Activated CD4-positive, alpha-beta memory T cell treated with anti-CD3 and anti-CD28 coated beads for 36 hours (primary cell): ENCODE data around the gene CHTOP. TPM values are rescaled to one million over a fixed set of nuclear protein-coding genes. Genes with fewer than 3 reads are reported as not detected.

Experiments used
- CTCF ChIA-PET: fragments of 350-600 bp; sonication (Branson Sonifier 250); formaldehyde crosslinking; loops from one replicate; lab custom pipeline; 2021; ENCODE audit warnings: antibody characterized with exemption, inconsistent platforms; lab: Charles Lee
- POLR2A ChIA-PET: fragments of 350-600 bp; sonication (Branson Sonifier 250); formaldehyde crosslinking; loops from one replicate; lab custom pipeline; 2021; ENCODE audit warnings: antibody characterized with exemption; lab: Charles Lee
- DNase-seq: peaks from one replicate; pipeline ENCODE4 v3.0.0-alpha.2; 2020
- H3K27ac Mint-ChIP-seq: one replicate; pipeline ENCODE4 v1.8.0; 2021; ENCODE audit warnings: mixed read lengths
- H3K27me3 Mint-ChIP-seq: one replicate; pipeline ENCODE4 v1.8.0; 2021; ENCODE audit warnings: mixed read lengths
- H3K36me3 Mint-ChIP-seq: one replicate; pipeline ENCODE4 v1.8.0; 2021; ENCODE audit warnings: mixed read lengths
- H3K4me1 Mint-ChIP-seq: one replicate; pipeline ENCODE4 v1.8.0; 2021; ENCODE audit warnings: low read depth, mixed read lengths
- H3K4me3 Mint-ChIP-seq: one replicate; pipeline ENCODE4 v1.8.0; 2021; ENCODE audit warnings: mild to moderate bottlenecking, mixed read lengths
- H3K9me3 Mint-ChIP-seq: one replicate; pipeline ENCODE4 v1.8.0; 2021; ENCODE audit warnings: mixed read lengths
- intact Hi-C: fragments of 100-400 bp; cut with micrococcal nuclease; formaldehyde crosslinking; loops from one replicate; pipeline ENCODE4 v1.15.1; 2023
- total RNA-seq, 2 experiments: library from RNA; stranded (reverse); gene quantifications; one replicate each; pipeline ENCODE4 v1.2.3, GENCODE V29; 2021

CHTOP gene
- total RNA-seq, 2 experiments from 2014 or later, result 92.5 to 94.7 TPM

DNA sequence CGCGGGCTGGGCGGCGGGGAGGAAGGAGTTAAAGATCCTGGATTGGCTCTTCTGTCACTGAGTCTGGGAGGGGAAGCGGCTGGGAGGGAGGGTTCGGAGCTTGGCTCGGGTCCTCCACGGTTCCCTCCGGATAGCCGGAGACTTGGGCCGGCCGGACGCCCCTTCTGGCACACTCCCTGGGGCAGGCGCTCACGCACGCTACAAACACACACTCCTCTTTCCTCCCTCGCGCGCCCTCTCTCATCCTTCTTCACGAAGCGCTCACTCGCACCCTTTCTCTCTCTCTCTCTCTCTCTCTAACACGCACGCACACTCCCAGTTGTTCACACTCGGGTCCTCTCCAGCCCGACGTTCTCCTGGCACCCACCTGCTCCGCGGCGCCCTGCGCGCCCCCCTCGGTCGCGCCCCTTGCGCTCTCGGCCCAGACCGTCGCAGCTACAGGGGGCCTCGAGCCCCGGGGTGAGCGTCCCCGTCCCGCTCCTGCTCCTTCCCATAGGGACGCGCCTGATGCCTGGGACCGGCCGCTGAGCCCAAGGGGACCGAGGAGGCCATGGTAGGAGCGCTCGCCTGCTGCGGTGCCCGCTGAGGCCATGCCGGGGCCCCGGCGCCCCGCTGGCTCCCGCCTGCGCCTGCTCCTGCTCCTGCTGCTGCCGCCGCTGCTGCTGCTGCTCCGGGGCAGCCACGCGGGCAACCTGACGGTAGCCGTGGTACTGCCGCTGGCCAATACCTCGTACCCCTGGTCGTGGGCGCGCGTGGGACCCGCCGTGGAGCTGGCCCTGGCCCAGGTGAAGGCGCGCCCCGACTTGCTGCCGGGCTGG, 44.9 kb downstream of the CHTOP start, which contains the start of gene NPR1:
TSS of gene NPR1 (plus strand) at position 170 of the 818 bp plus-strand sequence. CDS start at position 591, 421 bp downstream.
- no peaks in the 10 kb centered on the region for H3K36me3 Mint-ChIP-seq
- POLR2A ChIA-PET, result interaction anchor here (0.7 kb wide), 1 partner anchor 307 kb away, joined by 3 read pairs; no protein-coding TSS in a partner anchor
- no peak within 1 kb of the TSS for H3K27ac Mint-ChIP-seq

DNA sequence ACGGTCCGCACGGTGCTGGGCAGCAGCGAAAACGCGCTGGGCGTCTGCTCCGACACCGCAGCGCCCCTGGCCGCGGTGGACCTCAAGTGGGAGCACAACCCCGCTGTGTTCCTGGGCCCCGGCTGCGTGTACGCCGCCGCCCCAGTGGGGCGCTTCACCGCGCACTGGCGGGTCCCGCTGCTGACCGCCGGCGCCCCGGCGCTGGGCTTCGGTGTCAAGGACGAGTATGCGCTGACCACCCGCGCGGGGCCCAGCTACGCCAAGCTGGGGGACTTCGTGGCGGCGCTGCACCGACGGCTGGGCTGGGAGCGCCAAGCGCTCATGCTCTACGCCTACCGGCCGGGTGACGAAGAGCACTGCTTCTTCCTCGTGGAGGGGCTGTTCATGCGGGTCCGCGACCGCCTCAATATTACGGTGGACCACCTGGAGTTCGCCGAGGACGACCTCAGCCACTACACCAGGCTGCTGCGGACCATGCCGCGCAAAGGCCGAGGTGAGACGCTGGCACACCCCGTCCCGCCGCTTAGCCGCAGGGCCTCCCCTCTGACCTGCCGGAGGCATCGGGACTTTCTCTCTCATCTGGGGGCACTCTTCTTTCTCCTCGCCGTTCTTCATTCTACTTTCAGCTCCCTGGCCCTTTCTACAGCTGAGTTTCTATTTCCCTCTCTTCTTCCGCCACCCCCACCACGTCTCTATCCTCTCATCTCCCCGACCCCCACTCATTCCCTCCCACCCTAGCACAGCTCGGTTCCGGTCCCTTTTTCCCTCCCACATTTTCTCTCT, 45.7 kb downstream of the CHTOP start:
- H3K36me3 Mint-ChIP-seq, result no peaks in the 10 kb centered on the region
- H3K27ac Mint-ChIP-seq, result no peak overlapping the region
- H3K9me3 Mint-ChIP-seq, result no peaks in the 10 kb centered on the region
- ChIA-PET CTCF (interaction anchor here (0.6 to 1.3 kb wide), 6 partner anchors 27 to 242 kb away, joined by 3 to 4 read pairs (median 3); no protein-coding TSS in a partner anchor), POLR2A (no interaction called here)
- H3K4me3 Mint-ChIP-seq, result peak overlapping the region; percentile 44
- intact Hi-C loops, result loop anchor here (2.0 kb wide), 1 partner anchor 95 kb away; the partner anchor contains the start of gene SLC27A3
- H3K27me3 Mint-ChIP-seq, result peaks cover 44% of the 10 kb centered on the region
- peak; percentile 27 for DNase-seq
- peaks cover 19% of the 10 kb centered on the region for H3K4me1 Mint-ChIP-seq

More for the DNA sequence above, 44.9 kb downstream of the CHTOP start, which contains the start of gene NPR1:
- DNase-seq, result peak; percentile 27
- intact Hi-C loops, result loop anchor here (2.0 kb wide), 1 partner anchor 96 kb away; the partner anchor contains the start of gene SLC27A3
- peaks cover 41% of the 10 kb centered on the region for H3K27me3 Mint-ChIP-seq
- peaks cover 19% of the 10 kb centered on the region for H3K4me1 Mint-ChIP-seq
- CTCF ChIA-PET, result interaction anchor here (0.8 to 1.9 kb wide), 12 partner anchors 28 to 307 kb away, joined by 3 to 8 read pairs (median 4); partner anchors contain the start of genes INTS3 and SLC27A3
- H3K9me3 Mint-ChIP-seq, result no peaks in the 10 kb centered on the region
- H3K4me3 Mint-ChIP-seq, result peak within 1 kb of the TSS; percentile 67

- Mint-ChIP-seq H3K27me3 (peaks cover 44% of the 10 kb centered on the region), H3K27ac (no peak overlapping the region), H3K4me1 (peaks cover 19% of the 10 kb centered on the region), H3K9me3 (no peaks in the 10 kb centered on the region), H3K4me3 (peak overlapping the region; percentile 44), H3K36me3 (no peaks in the 10 kb centered on the region)
- intact Hi-C loops, result no loop called here
- ChIA-PET POLR2A (no interaction called here), CTCF (interaction anchor here (0.6 to 1.3 kb wide), 4 partner anchors 49 to 241 kb away, joined by 3 to 4 read pairs (median 3); no protein-coding TSS in a partner anchor)
- no peak for DNase-seq
These were observed 46.2 kb downstream of the CHTOP start for GRCh38 chr1:153680120-153680403.

- ChIA-PET CTCF (interaction anchor here (0.6 kb wide), 1 partner anchor 72 kb away, joined by 3 read pairs; no protein-coding TSS in a partner anchor), POLR2A (no interaction called here)
- no peak for DNase-seq
- Mint-ChIP-seq H3K27me3 (peaks cover 38% of the 10 kb centered on the region), H3K36me3 (no peaks in the 10 kb centered on the region), H3K4me1 (peaks cover 15% of the 10 kb centered on the region), H3K4me3 (no peak overlapping the region), H3K9me3 (no peaks in the 10 kb centered on the region), H3K27ac (no peak overlapping the region)
- intact Hi-C loops, result no loop called here
These were observed 48.9 kb downstream of the CHTOP start for GRCh38 chr1:153682730-153683129.

GRCh38 chr1:153683854-153684253, 50.0 kb downstream of the CHTOP start:
- intact Hi-C loops, result no loop called here
- Mint-ChIP-seq H3K9me3 (no peaks in the 10 kb centered on the region), H3K27me3 (peaks cover 28% of the 10 kb centered on the region), H3K4me3 (no peak overlapping the region), H3K27ac (no peak overlapping the region), H3K4me1 (peaks cover 4% of the 10 kb centered on the region), H3K36me3 (no peaks in the 10 kb centered on the region)
- DNase-seq, result no peak
- CTCF ChIA-PET, result interaction anchor here (1.0 kb wide), 1 partner anchor 65 kb away, joined by 3 read pairs; no protein-coding TSS in a partner anchor
- POLR2A ChIA-PET, result no interaction called here

DNA sequence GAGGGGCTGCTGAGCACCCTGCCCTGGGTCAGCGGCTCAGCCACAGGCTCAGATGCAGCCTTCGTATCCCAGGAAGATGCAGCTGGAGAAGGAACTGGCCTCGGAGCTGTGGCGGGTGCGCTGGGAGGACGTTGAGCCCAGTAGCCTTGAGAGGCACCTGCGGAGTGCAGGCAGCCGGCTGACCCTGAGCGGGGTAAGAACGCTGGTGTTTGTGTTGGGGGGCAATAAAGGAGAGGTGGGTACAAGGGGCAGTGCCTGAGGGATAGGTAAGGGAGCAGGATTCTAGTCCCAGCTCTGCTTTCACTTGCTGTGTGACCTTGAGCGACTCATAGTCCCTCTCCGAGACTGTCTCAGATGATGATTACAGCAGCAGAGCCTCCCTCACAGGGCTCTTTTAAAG, 51.0 kb downstream of the CHTOP start:
- Mint-ChIP-seq H3K4me1 (no peaks in the 10 kb centered on the region), H3K27ac (no peak overlapping the region), H3K27me3 (peaks cover 24% of the 10 kb centered on the region), H3K4me3 (no peak overlapping the region), H3K9me3 (no peaks in the 10 kb centered on the region), H3K36me3 (no peaks in the 10 kb centered on the region)
- intact Hi-C loops, result no loop called here
- DNase-seq, result no peak
- ChIA-PET CTCF (no interaction called here), POLR2A (no interaction called here)

- Mint-ChIP-seq H3K9me3 (no peaks in the 10 kb centered on the region), H3K4me1 (no peaks in the 10 kb centered on the region), H3K4me3 (no peak overlapping the region), H3K36me3 (no peaks in the 10 kb centered on the region), H3K27ac (no peak overlapping the region), H3K27me3 (peaks cover 16% of the 10 kb centered on the region)
- POLR2A ChIA-PET, result no interaction called here
- DNase-seq, result no peak
- intact Hi-C loops, result no loop called here
- CTCF ChIA-PET, result no interaction called here
These were observed 51.9 kb downstream of the CHTOP start for GRCh38 chr1:153685544-153686340.

GRCh38 chr1:153687346-153688125, 53.7 kb downstream of the CHTOP start:
- peaks cover 4% of the 10 kb centered on the region for H3K4me1 Mint-ChIP-seq
- no peaks in the 10 kb centered on the region for H3K36me3 Mint-ChIP-seq
- CTCF ChIA-PET, result no interaction called here
- POLR2A ChIA-PET, result interaction anchor here (0.5 kb wide), 1 partner anchor 136 kb away, joined by 3 read pairs; no protein-coding TSS in a partner anchor
- no peaks in the 10 kb centered on the region for H3K9me3 Mint-ChIP-seq
- no peak for DNase-seq
- no peak overlapping the region for H3K27ac Mint-ChIP-seq
- H3K4me3 Mint-ChIP-seq, result no peak overlapping the region
- intact Hi-C loops, result no loop called here
- peaks cover 5% of the 10 kb centered on the region for H3K27me3 Mint-ChIP-seq

GRCh38 chr1:153688276-153688675, 54.4 kb downstream of the CHTOP start:
- CTCF ChIA-PET, result no interaction called here
- Mint-ChIP-seq H3K4me1 (peaks cover 4% of the 10 kb centered on the region), H3K4me3 (no peak overlapping the region), H3K27me3 (peaks cover 5% of the 10 kb centered on the region), H3K9me3 (no peaks in the 10 kb centered on the region), H3K27ac (no peak overlapping the region), H3K36me3 (no peaks in the 10 kb centered on the region)
- intact Hi-C loops, result no loop called here
- POLR2A ChIA-PET, result no interaction called here
- DNase-seq, result no peak

DNA sequence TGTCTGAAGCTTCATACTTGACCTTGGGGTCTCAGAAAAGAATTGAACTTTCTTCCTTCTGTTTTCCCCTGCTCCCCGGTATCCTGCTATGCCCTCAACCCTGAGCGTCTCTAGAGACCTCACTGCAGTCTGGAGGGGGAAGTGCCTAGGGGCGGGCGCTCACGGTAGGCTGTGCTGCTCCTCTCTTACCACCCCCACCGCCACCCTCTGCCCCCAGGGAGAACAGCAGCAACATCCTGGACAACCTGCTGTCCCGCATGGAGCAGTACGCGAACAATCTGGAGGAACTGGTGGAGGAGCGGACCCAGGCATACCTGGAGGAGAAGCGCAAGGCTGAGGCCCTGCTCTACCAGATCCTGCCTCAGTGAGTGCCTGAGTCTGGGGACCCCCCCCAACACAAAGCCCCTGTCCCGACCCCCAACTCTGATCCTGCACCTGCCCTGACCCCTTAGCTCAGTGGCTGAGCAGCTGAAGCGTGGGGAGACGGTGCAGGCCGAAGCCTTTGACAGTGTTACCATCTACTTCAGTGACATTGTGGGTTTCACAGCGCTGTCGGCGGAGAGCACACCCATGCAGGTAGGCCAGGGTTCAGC, 55.0 kb downstream of the CHTOP start:
- CTCF ChIA-PET, result no interaction called here
- POLR2A ChIA-PET, result interaction anchor here (0.5 kb wide), 1 partner anchor 25 kb away, joined by 4 read pairs; no protein-coding TSS in a partner anchor

More for the DNA sequence above, 55.0 kb downstream of the CHTOP start:
- H3K4me1 Mint-ChIP-seq, result peaks cover 4% of the 10 kb centered on the region
- H3K36me3 Mint-ChIP-seq, result no peaks in the 10 kb centered on the region
- H3K27me3 Mint-ChIP-seq, result peaks cover 4% of the 10 kb centered on the region
- no peak overlapping the region for H3K27ac Mint-ChIP-seq
- intact Hi-C loops, result no loop called here
- H3K4me3 Mint-ChIP-seq, result no peak overlapping the region
- DNase-seq, result no peak
- H3K9me3 Mint-ChIP-seq, result no peaks in the 10 kb centered on the region
